ENCODE data around the gene ANXA4.
"Not testable (repeated sequence)": the region's sequence is repeated elsewhere in the genome, so short reads cannot be mapped to it uniquely, and the experiment has no call there.

The ANXA4 gene

GRCh38 chr2:69721022-69721421, 20.9 kb upstream of the ANXA4 start:
- no peak for DNase-seq (ENCODE audit: low spot score)

GRCh38 chr2:69723791-69724190, 18.1 kb upstream of the ANXA4 start:
- DNase-seq (ENCODE audit: low spot score): no peak

- peak; percentile 74 for DNase-seq (ENCODE audit: low spot score)
Measured at GRCh38 chr2:69724540-69725159, 17.3 kb upstream of the ANXA4 start.

GRCh38 chr2:69725706-69726360, 16.1 kb upstream of the ANXA4 start:
- DNase-seq (ENCODE audit: low spot score): no peak

- DNase-seq (ENCODE audit: low spot score): no peak
Measured at GRCh38 chr2:69729266-69729665, 12.7 kb upstream of the ANXA4 start.

DNA sequence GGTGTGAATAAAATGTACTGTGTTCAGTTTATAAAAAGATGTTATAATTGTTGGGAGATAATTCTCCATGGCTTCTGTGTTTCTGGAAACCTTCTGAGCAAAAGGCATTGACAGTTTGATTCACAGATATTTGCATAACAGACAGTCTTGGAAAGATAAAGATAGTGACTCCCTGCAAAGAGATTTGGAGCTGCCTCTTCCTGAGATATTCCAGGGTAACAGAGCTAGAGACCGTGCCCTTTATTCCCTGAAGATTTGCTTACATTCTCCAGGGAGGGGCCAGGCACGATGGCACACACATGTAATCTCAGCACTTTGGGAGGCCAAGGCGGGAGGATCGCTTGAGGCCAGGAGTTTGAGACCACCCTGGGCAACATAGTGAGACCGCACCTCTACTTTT, 12.2 kb upstream of the ANXA4 start:
- DNase-seq (ENCODE audit: low spot score): no peak

DNA sequence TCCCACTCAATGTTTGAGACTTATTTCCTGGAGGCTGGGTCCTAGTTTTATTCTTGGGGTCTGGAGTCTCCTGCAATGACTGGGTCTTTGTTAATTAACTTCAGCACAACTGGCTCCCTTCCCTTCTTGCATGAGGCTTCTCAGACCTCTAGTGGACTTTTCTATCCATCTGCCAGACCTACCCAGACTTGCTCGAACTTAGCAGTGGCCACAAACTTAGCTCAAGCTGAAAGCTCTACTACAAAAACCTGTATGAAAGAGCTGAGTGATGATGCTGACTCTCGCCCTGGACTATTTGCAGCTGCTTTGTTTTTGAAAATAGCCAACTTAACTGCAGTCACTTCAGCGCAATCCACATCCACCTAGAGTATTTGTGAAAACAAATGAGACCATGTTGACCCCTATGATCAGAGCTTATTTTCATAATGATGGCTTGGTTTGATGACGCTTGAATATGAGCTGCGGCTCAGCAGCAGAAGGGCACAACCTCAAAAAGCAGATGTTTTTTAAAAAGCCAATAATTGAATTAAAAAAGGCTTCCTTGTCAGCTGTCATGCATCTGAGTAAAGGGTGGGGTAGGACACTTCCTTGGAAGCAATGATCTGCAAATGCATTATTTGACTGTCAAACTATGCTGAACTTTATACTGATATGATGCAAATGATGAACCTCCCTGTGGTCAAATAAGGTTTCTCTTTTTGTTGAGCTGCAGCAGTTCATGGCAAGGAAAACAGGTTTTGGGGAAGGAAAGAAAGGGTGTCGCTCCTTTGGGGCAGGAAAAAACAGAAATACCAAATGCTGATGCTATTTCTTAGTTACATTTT, 10.6 kb upstream of the ANXA4 start:
- DNase-seq (ENCODE audit: low spot score): no peak

DNA sequence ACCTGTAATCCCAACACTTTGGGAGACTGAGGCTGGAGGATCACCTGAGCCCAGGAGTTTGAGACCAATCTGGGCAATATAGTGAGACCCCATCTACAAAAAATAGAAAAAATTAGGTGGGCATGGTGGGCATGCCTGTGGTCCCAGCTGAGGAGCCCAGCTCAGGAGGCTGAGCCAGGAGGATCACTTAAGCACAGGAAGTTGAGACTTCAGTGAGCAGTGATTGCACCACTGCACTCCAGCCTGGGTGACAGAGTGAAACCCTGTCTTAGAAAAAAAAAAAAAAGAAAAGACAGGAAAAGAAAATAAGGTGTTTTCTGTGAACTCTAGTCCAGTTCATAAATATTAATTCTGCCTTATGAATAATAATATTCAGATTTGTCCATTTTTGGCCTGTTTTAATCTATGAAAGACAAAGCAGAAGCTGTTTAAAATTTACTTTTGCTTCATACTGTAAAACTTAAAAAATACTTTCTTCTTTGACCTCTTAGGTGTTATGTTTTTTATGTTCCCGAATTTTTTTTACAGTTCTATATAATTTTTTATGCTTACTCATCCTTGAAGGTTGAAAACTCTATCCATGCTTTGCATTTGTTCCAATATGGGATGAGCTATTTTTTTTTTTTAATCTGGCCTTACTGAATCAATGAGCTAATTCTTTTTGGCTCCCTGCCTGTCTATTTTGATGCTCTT, 8.4 kb upstream of the ANXA4 start:
- no peak for DNase-seq (ENCODE audit: low spot score)

DNA sequence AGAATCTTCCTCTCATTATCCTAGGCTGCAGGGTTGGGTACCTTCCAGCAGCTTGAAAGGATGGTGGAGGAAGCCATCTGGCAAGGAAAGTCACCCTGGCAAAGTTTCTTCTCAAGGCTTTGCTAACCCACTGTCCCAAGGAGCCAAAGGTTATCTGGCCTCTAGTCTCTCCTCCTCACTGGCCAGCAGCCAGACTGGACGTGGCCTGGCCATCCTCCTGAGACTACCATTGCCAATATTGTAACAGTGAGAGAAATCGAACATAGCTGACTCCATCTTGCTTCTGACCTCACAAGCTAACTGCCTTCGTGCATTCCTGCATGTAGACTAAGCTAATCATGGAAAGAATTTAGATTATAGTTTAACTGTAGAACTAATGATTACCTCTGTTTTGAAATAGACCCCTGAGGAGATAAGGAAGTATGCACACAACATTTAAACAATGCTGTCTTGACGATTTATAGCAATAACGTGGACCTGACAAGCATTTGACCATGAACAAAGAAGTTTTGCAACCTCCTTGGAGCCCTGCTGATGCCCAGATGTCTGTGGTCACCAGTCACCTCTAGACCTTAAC, 7.8 kb upstream of the ANXA4 start:
- DNase-seq (ENCODE audit: low spot score): peak; percentile 10

DNA sequence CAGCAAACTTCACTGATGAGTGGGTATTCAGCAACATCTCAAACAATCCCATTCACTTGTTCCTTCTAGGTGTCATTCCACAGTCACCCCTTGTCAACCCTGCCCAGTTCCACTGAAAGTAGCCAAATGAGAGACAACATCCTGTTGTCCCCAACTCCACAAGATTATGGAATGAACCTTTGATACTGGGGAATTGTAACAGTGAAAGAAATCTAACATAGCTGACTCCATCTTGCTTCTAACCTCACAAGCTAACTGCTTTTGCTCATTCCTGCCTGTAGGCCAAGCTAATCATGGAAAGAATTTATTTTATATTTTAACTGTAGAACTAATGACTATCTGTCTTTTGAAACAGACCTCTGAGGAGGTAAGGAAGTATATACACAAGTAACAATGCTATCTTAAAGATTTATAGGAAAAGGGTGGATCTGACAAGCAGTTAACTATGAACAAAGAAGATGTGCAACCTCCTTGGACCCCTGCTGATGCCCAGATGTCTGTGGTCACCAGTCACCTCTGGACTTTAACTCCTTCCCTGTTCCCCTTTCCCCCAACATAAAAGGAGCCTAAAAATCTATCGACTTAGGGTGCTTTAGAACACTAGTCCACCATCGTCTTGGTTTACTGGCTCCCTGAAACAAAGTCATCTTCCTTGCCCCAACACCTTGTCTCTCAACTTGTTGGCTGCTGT, 6.9 kb upstream of the ANXA4 start:
- DNase-seq (ENCODE audit: low spot score): no peak

DNA sequence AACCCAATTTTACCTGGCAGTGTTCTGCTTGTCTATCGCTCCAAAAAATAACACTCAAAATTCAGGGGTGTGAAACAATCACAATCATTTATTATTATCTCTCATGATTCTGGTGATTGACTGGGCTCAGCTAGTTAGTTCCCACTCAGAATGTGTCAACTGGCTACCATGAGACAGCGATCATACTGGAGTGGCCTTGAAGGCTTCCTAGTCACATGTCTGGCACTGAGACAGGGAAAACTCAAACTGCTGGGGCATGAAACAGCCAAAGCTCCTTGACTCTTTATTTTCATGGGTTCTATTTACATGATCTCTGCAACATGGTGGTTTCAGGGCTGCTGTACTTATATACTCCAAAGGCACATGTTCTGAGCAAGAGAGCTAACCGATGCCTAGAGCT, 6.2 kb upstream of the ANXA4 start:
- no peak for DNase-seq (ENCODE audit: low spot score)

DNA sequence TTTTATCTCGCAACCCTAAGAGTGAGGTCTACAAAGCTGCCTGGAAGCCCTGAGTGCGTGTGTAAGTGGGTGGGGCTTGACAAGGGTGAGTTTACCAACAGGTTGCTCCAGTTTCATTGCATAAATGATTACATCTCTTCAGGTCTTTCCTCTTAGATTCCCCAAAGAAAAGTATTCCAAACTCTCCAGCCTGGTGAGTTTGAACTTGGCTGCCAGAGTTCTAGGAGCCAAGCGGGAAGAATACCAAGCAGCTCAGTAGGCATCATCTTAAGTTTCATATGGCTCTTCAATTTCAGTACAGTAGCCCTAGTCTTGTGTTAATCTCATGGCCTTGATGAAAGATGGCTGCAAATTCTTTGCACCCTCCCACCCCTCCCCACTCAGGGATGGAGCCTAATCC, 3.8 kb upstream of the ANXA4 start:
- not testable (repeated sequence) for DNase-seq (ENCODE audit: low spot score)

- DNase-seq (ENCODE audit: low spot score): no peak
Measured at GRCh38 chr2:69740502-69740951, 1.4 kb upstream of the ANXA4 start.

GRCh38 chr2:69741229-69741574, 732 bp upstream of the ANXA4 start:
- peak; percentile 73 for DNase-seq (ENCODE audit: low spot score)

DNA sequence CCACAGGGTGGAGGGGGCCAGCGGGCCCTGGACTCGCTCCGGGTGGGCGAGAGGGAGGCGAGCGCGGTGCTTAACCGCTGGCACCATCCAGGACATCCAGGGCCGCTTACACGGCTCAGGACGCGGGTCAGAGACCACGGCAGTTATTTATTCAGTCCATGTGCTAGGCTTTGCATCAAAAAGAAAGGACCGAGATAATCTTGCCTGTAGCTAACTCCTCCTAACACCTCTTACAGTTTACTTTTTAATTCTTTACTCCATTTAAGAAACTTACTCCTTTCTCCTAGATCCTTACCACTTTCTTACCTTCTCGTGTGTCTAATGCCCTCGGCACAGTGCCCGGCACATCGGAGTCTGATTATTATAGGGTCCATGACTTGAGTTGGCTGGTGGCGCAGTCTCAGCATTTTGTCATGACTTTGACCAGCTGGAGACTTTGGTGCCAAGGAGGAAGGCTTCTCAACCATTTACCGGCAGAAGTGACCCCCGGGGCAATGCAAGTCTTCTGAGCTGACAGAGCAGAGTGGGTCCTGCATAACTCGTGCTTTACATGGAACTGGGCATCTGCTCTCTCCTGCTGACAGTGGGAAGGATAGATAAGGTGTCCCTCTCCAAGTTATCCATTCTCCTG, 503 bp downstream of the ANXA4 start:
- peak; percentile 14 for DNase-seq (ENCODE audit: low spot score)

DNA sequence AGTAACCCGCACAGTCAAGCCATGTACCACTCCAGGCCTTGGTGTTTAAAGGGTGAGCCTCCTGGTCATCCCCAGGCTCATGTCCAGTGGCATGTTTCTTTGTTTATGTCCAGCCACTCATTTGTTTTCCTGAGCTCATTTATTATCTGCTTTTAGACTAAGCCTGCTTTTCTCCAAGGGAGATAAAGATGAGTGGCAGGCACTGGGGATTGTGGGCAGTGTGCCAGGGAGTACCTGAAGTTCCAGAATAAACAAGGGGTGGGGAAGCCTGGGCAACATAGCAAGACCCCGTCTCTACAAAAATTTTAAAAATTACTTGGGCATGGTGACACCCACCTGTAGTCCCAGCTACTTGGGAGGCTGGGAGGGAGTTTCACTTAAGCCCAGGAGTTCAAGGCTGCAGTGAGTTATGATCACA, 1.9 kb downstream of the ANXA4 start:
- no peak for DNase-seq (ENCODE audit: low spot score)

- DNase-seq (ENCODE audit: low spot score): no peak
Measured at GRCh38 chr2:69744456-69744855, 2.5 kb downstream of the ANXA4 start.

GRCh38 chr2:69745035-69745434, 3.1 kb downstream of the ANXA4 start:
- DNase-seq (ENCODE audit: low spot score): no peak

- DNase-seq (ENCODE audit: low spot score): no peak
Measured at GRCh38 chr2:69750246-69750645, 8.3 kb downstream of the ANXA4 start.

GRCh38 chr2:69753659-69754363, 11.9 kb downstream of the ANXA4 start:
- no peak for DNase-seq (ENCODE audit: low spot score)

DNA sequence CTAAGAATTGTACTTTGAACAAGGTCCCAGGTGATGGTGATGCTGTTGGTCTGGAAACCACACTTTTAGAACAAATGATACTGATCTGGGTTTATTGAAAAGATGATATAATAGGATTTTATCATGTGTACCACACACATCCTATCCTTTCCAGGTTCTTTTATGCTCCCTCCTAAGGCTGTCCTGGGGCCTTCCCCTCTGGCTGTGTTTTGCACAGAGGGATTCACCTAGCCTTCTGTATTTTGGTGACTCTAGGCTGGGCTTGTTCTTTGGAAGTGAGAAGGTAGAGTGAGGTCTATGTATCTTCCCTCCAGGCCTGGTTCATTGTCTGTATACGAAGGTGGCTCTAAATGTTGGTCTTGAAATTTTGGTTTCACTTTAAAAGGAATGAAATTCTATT, 12.7 kb downstream of the ANXA4 start:
- DNase-seq (ENCODE audit: low spot score): no peak

Data from AG08395 (cell line).